Measurements from ENCODE around the gene TAS2R14.

Gene TAS2R14, protein sequence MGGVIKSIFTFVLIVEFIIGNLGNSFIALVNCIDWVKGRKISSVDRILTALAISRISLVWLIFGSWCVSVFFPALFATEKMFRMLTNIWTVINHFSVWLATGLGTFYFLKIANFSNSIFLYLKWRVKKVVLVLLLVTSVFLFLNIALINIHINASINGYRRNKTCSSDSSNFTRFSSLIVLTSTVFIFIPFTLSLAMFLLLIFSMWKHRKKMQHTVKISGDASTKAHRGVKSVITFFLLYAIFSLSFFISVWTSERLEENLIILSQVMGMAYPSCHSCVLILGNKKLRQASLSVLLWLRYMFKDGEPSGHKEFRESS

DNA sequence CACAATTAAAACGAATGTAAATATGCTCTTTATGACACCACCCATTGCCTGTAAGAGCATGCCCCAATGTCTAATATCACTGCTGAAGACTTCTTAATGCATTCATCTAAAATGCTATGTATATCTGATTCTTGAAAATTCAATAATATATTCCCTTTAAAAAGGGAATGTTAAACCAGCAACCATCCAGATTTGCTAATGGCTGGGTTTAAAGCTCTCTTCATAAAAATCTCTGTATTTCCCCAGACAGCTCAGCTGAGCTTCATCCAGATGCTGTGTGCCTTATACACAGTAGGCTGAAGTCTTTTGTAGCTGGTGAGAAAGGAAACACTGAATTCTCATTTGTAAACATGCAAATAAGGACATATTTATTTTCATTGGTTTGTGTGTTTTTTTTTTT is at the start of gene TAS2R14:
TSS of gene TAS2R14 (minus strand) at position 101 of the 400 bp plus-strand sequence. CDS start at position 45, 56 bp downstream.
- DNase-seq (ENCODE audit: low read depth), result no peak

DNA sequence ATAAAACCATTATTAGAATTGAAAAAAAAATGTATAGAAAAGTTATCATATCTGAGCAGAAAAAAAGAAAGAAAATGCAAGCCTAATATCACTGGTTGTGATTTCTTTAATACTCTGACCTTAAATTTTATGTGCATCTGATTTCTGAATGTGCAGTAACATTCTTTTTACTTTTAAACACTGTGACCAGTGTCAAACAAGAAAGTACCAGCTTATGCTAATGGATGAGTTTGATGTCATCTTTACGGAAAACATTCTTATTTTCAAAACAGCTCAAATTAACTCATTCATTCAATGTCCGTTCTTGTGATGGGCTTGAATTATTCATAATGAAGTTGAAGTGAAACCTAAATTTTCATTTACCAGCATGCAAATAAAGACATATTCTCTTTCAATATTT is 47.7 kb upstream of the TAS2R14 start, which contains the start of gene TAS2R50:
TSS of gene TAS2R50 (minus strand) at position 101 of the 400 bp plus-strand sequence. CDS start at position 49, 52 bp downstream.
- DNase-seq (ENCODE audit: low read depth), result no peak

DNA sequence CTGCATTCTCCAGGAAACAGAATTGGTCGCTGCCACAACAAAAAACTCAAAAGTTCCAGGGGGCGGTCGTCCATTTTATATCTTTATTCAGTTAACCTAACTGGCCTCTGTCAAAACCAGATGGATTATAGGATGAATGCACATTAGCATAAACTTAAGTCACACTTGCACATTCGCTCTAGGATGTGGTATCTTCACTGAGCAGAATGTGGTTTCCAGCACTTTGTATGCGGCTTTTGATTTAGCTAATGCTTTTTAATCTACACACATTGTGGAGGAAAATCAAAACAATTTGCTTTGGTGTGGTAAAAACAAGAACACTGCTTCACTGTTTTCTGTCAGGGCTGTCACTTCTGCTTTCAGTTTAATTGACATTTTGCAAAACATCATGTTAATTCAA is 43.2 kb upstream of the TAS2R14 start:
- DNase-seq (ENCODE audit: low read depth), result no peak

DNA sequence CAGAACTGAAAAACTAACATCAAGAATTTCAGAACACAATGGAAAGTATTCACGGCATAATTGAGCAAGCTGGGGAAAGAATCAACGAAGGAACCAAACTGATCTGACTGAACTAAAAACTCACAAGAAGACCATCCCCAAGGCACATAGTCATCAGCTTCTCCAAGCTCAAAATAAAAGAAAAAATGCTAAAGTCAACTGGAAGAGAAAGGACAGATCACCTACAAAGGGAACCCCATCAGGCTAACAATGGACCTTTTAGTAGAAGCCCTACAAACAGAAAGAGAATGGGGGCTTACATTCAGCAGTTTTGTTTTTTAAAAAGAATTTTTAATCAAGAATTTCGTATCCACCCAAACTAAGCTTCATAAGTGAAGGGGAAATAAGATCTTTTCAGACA is 35.9 kb upstream of the TAS2R14 start:
- DNase-seq (ENCODE audit: low read depth), result no peak

DNA sequence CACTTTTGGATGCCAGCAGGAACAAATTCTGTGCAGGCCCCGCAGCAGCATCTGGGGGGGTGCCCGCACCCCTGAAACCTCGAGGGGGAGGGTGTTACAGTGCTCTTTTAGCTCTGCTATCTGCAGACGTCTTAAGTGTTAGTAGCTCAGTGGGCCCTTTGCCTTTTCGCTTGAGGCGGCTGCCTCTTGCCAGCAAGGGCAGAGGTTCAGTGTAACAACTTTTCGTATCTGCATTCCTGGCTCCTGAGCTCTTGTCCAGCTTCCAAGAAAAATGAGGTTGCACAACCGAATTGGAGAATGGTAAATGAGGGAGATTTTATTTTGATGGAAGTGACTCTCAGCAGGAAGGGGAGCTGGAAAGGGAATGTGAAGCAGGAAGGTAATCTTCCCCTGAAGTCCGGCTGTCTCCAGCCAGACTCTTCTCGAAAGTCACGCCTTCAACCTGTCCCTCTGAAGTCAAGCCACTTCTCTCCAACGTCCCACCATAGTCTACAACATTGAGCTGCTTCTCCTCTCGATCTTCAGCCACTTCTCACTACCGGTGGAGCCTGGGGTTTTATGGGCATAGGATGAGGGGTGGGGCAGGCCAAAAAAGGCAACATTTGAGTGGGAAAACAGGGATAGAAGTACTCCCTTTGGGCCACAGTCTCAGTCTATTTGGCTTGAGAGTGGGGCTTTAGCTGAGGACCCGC is 29.8 kb upstream of the TAS2R14 start:
- DNase-seq (ENCODE audit: low read depth), result peak; percentile 61

DNA sequence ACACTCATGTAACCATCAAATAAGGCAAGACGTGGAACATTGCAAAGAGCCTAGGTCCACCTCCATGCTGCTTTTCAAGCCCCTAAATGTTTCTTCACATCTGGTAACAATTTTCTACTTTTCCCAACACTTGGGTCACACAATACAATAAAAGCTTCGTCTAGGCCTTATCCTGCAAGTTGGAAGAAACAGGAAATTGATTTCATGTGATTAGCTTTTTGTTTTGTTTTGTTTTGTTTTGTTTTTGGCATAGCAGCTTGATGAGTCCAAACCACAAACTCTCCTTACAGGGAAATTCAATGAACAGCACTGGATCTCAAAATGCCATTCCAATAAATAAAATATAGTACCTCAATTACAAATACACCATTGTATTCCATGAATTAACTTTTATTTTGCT is 28.3 kb upstream of the TAS2R14 start:
- DNase-seq (ENCODE audit: low read depth), result peak; percentile 96

DNA sequence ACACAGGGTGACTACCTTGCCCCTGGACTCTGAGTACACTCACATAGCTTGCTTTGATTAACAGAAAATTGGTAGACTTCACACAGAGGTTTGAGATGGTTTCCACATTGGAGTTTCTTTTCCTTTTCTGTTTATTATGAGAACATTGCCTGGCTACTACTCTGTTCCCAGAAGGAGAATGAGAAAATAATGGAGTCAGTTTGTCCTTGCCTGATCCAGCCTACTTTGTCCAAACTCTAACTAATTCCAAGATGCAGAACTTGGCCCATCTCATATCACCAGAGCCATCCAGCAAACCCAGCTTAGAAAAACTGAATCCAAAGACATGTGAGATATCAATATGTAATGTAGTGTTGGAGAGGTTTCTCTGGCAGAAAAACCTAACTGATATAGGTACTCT is 27.3 kb upstream of the TAS2R14 start:
- no peak for DNase-seq (ENCODE audit: low read depth)

DNA sequence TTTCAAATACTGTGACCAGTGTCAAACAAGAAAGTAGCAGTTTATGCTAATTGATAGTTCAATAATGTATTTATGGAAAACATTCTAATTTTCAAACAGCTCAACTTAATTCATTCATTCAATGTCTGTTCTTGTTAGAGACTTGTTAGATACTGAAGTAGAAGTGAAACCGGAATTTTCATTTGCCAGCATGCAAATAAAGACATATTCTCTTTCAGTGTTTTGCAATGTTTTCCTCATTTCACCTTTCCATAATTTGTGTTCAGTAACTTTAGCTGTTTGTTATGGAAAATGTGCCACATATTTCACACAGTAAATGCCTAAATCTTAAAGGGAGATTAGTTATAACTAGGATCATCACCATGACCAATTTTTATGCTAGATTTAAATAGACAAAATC is 26.4 kb upstream of the TAS2R14 start:
- no peak for DNase-seq (ENCODE audit: low read depth)

DNA sequence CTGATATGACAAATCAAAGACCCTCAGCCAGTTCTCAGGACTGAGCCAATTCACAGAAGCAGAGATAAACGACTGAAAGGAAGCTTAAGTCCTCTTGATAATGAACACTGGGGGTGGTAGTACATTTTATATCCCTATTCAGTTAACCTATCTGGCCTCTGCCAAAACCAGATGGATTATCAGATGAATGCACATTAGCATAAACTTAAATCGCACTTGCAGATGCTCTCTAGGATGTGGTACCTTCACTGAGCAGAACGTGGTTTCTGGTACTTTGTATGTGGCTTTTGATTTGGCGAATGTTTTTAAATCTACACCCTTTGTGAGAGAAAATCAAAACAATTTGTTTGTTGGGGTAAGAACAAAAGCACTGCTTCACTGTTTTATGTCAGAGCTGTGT is 21.1 kb upstream of the TAS2R14 start:
- DNase-seq (ENCODE audit: low read depth), result no peak

DNA sequence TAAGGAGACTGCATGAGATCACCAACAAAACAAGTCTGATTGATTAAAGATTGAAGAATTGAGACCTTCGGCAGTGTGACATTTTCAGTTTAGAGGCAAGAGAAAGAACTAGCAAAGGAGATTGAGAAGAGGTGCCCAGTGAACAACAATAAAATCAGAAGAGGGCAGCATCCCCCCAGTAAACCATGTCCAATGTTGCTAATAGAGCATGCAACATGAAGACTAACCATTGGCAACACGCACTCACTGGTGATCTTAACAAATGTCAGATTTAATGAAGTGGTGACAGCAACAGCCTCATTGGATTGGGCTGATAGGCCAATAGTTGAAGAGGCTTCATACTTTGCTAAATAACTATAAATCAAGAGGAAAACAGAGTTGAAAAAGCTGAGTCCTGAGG is 20.7 kb upstream of the TAS2R14 start:
- no peak for DNase-seq (ENCODE audit: low read depth)

DNA sequence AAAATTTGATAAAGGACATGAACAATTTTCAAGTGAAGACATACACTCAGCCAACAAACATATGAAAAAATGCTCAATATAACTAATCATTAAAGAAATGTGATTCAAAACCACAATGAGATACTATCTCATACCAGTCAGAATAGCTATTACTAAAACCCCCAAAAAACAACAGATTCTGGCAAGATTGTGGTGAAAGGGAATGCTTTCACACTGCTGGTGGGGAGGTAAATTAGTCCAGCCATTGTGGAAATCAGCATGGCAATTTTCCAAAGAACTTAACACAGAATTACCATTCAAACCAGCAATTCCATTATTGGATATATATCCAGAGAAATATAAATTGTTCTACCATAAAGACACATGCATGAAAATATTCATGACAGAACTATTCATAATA is 18.7 kb upstream of the TAS2R14 start:
- DNase-seq (ENCODE audit: low read depth), result no peak

DNA sequence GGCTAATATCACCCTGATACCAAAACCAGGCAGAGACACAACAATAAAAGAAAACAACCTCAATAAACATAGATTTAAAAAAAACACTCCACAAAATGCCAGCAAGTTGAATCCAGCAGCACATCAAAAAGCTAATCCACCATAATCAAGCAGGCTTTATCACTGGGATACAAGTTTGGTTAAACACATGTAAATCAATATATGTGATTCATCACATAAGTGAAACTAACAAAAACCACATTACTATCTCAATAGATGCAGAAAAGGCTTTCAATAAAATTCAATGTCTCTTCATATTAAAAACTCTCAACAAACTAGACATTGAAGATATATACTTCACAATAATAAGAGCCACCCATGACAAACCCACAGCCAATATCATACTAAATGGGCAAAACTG is 17.0 kb upstream of the TAS2R14 start:
- no peak for DNase-seq (ENCODE audit: low read depth)

DNA sequence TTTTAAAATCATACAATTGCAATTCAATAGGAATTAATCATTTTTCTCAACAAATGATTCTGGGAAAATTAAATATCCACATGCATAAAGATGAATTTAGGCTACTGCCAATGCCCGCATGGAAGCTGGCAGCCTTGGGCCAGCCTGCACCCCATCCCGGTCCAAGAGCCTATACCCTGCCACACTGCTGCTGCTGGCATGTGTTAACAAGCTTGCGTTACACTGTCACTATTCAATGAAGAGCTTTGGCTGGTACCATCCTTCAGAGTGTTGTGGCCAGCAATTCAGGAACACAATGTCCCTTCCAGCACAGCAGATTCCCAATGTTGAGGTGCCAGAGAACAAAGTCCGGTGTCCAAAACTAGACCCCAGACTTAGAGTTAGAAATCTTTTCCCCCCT is 13.6 kb upstream of the TAS2R14 start:
- DNase-seq (ENCODE audit: low read depth), result no peak

DNA sequence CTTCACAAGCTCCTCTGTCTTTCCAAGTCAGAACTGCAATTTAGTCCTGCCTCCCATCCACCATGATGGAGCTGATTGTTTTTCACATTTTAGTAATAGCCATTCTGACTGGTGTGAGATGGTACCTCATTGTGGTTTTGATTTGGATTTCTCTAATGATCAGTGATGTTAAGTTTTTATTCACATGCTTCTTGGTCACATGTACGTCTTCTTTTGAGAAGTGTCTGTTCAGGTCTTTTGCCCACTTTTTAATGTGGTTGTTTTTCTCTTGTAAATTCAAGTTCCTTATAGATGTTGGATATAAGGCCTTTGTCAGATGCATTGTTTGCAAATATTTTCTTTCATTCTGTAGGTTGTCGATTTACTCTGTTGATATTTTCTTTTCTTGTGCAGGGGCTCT is 4.1 kb upstream of the TAS2R14 start:
- DNase-seq (ENCODE audit: low read depth), result no peak

DNA sequence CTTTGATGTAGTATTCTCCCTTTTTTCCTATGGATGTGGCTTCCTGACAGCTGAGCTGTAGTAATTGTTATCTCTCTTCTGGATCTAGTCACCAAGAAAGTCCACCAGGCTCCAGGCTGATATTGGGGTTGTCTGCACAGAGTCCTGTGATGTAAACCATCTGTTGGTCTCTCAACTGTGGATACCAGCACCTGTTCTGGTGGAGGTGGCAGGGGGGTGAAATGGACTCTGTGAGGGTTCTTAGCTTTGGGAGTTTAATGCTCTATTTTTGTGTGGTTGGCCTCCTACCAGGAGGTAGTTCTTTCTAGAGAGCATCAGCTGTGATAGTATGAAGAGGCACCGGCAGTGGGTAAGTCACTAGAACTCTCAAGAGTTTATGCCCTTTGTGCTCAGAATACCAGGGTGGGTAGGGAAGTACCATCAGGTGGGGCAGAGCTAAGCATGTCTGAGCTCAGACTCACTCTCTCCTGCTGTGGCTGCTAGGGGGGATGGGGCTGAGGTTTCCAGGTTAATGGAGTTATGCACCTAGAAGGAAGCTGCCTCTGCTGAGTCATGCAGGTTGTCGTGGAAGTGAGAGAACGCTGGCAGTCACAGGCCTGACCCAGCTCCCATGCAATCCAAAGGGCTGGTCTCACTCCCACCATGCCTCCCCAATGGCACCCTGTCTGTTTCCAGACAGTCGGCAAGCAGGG is 3.0 kb upstream of the TAS2R14 start:
- DNase-seq (ENCODE audit: low read depth), result no peak

DNA sequence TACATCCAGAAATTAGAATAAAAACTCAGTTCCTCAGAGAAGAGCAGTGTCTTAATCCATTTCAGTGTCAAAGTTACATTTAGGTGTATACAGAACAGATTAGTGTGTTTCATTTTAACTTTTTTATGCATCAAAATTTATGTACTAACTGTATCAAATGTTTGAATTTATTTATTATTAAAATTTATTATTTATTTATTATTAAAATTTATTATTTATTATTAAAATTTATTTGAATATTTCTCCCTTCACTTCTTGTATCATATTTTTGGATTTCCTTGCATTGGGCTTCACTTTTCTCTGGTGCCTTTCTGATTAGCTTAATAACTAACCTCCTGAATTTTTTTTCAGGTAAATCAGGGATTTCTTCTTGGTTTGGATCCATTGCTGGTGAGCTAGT is 2.3 kb upstream of the TAS2R14 start:
- DNase-seq (ENCODE audit: low read depth), result no peak

DNA sequence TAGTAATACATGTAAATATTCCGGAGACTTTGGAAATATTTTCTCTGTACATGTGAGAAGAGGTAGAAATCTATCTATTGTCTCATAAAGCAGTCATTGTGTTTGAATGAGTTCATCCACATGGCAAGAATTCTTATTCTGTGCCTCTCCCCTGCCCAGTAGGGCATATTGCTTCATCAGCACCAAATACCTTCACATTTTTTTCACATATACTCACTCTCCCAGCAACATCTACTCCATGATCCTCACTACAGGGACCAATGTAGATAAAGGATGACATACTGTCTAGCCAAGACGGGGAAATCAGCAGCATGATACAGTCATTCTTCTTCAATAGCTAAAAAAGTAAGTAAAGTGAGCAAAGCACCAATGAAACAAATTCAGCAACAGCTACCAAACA is 1.3 kb upstream of the TAS2R14 start:
- peak; percentile 71 for DNase-seq (ENCODE audit: low read depth)

DNA sequence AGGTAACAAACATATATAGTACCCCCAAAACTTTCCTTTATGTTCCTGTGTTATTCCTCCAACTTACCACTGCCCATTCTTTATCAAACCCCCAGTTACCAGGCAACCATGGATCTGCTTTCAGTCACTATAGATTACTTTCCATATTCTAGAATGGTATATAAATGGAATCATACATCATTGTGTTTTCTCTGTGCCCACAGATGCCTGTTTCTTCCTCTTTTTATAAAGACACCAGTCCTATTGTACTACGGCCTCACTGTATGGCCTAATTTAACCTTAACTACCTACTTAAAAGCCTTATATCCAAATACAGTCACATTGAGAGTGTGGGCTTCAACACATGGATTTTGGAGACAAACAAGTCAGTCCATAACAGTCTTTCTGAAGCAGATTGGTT is 2.6 kb downstream of the TAS2R14 start:
- no peak for DNase-seq (ENCODE audit: low read depth)

DNA sequence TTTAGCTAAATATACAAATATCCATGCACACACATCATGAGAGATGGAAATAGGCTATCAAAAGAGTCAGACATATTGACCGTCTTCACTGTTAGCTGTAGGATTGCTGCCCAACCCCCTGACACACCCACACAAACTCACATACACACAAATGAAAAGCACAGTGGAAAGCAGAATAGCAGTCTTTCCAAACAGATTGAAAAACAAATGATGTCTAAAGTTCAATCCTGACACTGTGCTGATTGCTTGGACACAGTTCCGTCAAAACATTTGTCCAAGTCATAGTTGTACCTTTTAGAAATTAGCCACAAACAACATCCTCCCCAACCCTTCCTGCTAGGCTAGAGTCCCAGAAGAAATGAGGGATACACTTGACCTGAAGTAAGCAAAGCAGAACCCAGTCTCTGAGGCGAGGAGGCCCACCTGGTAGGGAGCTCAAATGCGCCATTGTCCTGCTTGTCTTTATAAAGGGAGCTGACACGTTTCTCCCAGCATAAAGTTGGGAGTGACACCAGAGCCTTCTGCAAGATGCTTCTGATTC is 10.2 kb downstream of the TAS2R14 start, which contains the start of gene PRH2:
TSS of gene PRH2 (plus strand) at position 491 of the 541 bp plus-strand sequence. CDS start at position 529, 38 bp downstream.
- DNase-seq (ENCODE audit: low read depth), result no peak

DNA sequence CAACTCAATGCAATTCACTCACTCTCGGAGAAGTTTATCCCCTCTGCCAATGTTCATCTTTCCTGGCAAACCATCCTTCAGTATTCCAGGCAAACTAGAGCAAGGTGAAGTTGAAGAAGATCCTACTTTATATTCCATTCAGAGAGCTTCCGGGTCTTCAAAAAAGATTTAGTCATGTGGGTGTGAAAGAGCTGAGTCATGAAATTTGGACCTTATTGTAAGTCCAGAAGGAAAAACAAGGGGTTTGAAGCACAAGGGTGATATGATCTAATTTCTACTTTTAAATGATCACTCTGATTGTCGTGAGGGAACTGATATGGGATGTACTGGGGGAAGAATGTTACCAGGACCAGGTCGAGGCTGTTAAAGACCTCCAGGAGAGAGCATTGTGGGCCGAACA is 12.8 kb downstream of the TAS2R14 start:
- DNase-seq (ENCODE audit: low read depth), result no peak

DNA sequence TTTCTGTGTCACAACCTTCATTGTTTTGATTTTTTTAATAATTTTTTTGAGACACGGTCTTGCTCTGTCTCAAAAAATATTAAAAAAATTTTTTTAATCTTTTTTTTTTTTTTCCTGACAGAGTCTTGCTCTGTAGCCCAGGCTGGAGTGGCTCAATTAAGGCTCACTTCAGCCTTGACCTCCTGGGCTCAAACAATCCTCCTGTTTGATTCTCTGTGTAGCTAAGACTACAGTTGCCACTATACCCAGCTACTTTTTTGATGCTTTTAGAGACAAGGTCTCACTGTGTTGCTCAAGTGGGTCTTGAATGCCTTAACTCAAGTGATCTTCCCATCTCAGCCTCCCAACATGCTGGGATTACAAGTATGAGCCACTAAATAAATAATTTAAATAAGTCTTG is 19.3 kb downstream of the TAS2R14 start:
- DNase-seq (ENCODE audit: low read depth), result no peak

DNA sequence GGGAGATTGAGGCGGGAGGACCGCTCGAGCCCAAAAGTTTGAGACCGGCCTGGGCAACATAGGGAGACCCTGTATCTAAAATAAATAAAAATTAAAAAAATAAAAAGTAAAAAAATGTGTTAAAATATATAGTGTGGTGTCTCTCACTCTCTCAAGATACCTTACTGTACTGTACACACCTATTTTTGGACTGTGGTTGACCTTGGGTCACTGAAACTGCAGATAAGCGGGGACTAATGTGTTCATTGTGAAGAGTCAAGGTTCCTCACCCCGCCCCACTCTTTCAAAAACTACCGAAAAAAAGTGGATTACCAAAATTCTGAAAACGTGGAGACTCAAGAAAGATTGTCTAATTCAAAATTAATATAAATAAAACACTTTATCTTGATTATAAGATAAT is 28.7 kb downstream of the TAS2R14 start:
- no peak for DNase-seq (ENCODE audit: low read depth)

DNA sequence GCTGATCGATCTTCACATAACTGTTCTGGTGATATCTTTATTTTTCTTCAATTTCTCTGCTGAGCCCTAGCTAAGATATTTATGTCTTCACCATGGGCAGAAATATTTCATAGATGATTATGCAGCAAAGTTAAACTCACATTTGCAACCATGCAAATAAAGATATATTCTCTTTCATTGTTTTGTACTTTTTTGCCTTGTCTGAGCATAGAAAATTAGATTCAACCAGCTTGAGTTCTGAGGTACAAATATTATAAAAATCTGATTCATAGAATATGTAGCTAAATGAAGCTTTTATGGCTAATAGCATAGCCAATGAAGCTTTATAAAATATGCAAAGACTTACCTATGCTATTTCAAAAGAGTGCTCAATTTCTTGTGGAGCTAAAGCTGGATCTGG is 29.6 kb downstream of the TAS2R14 start, which contains the start of gene TAS2R13:
TSS of gene TAS2R13 (minus strand) at position 101 of the 400 bp plus-strand sequence. CDS start 264 bp downstream, outside the sequence.
- no peak for DNase-seq (ENCODE audit: low read depth)
